GM19467 (cell line): ENCODE data around the gene GNAI3.

Experiments used
- ATAC-seq: cut with Tn5 transposase; IDR thresholded peaks from one replicate; pipeline ENCODE4 v1.9.1; 2021; ENCODE audit warnings: mild to moderate bottlenecking, moderate library complexity; ENCODE audit not compliant: unreplicated experiment

GNAI3 gene

DNA sequence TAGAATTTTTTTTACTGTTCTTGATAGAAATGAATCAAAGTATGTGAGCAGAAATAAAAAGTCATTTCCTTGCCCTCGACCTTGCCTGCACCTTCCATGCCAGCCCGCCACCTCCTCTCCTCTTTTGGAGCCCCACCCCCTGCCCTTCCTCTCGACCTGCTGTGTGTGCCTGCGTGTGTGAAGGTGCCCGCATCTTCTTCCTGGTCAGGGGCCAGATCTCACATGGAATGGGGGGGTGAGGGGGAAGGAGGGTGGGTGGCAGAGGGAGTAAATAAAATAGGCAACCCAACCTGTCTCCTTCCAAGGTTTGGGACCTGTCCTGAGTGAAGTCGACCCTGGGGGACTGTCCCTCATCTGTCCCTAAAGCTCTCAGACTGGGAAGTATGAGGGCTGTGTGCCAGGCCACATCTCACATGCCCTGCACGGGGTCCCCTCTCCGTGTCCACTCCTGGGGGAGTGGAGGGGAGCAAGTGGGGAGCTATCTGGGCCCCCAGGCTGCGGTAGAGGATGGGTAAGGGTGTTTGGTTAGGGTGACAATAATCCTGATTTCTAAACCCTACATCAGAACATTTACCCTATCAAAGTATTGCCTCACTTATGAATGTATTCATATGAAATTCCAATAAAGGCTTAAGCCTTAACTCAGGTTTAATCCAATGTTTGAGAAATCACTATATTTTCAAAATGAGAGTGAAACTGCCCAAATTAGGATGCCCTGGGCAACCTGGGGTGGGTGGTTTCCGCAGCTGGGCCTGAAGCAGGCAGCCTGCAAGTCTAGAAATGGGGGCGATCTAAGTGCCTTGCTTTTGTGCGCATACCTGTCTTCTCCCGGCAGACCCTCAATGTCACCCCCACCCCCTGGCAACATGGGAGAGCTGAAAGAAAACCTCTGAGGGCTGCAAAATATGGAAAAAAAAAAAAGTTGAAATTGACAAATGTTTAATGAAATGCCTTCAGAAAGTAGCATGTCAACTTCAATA, 86.6 kb downstream of the GNAI3 start:
- ATAC-seq: no peak

GRCh38 chr1:109635862-109636200, 87.4 kb downstream of the GNAI3 start:
- no peak for ATAC-seq

GRCh38 chr1:109636201-109636952, 88.0 kb downstream of the GNAI3 start:
- ATAC-seq: no peak

- no peak for ATAC-seq
Measured at GRCh38 chr1:109637446-109637845, 89.0 kb downstream of the GNAI3 start.

- no peak for ATAC-seq
Measured at GRCh38 chr1:109639063-109639840, 90.8 kb downstream of the GNAI3 start.

DNA sequence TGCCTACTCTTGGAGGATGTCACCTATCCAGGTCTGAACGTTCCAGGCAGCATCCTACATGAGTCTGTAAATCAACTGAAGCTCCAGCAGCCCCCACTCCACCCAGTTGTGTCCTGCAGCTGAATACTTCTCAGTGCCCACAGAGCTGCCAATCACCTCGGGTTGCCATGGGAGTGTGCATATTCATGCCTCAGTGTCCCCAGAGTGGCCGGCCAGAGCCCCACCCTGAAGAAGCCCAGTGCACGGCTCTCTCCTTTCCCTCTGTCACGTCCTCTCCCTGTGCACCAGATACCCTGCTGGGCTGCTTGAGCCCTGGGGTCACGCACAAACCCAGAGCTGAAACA, 91.4 kb downstream of the GNAI3 start:
- no peak for ATAC-seq

GRCh38 chr1:109640285-109640865, 92.0 kb downstream of the GNAI3 start:
- no peak for ATAC-seq

DNA sequence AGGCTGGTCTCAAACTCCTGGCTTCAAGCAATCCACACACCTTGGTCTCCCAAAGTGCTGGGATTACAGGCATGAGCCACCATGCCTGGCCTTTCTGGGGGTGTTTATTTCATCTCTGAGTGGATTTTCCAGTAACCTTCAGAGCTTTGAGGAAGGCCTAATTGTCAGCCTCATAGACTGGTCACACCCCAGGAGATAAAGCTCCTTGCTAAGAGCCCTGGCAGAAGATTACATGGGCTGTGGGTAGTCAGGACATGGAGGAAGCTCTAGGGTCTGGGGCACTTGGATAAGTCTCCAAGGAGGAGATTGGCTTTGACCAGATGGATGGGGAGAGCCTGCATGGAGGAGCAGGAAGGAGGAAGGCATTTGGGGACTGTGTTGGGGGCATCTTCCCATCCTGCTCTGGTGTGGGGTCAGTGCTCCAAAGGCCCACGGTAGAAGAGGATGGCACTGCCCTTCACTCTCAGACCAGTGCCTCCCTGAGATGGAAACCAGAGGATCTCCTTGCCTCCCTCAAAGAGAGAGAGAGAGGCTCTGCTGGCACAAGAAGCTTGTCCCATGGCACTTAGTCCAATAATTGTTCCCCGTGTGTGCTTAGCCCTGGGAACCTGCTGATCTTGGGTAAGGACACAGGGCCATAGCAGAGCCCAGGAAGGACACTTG, 92.8 kb downstream of the GNAI3 start:
- ATAC-seq: no peak

GRCh38 chr1:109641861-109642260, 93.4 kb downstream of the GNAI3 start:
- ATAC-seq: no peak

DNA sequence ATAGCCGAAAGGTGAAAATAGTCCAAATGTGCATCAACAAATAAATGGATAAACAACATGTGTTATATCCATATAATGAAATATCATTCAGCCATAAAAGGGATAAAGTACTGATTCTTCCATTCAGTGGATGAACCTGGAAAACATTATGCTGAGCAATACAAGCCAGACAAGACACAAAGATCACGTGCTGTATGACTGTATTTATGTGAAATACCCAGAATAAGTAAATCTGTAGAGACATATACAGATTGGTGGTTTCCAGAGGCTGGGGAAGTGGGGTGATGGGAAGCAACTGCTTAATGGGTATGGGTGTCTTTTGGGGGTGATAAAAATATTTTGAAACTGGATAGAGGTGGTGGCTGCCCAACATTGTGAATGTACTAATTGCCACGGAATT, 94.2 kb downstream of the GNAI3 start:
- ATAC-seq: no peak

GRCh38 chr1:109643385-109644230, 95.2 kb downstream of the GNAI3 start:
- peak; percentile 77 for ATAC-seq

DNA sequence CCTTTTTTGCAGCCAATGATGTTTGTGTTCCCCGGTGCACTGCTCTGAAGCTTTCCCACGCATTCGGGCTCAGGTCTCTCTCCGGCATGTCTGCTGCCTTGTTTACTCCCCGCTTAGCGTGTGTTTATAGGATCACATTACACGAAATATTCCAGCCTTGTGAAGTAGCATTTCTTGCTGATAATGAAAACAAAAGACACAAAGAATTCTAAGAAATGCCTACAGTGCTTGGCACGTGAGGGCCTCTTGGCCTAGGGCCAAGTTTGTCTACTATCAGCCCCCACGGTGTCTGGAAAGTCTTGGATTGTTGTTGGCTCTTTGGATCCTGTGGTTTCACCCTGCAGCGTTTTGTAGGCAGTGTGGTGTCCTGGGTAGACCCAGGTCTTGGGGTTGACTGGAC, 96.3 kb downstream of the GNAI3 start:
- ATAC-seq: no peak

GRCh38 chr1:109649491-109649914, 101.1 kb downstream of the GNAI3 start:
- no peak for ATAC-seq

- no peak for ATAC-seq
Measured at GRCh38 chr1:109650609-109651008, 102.2 kb downstream of the GNAI3 start.

DNA sequence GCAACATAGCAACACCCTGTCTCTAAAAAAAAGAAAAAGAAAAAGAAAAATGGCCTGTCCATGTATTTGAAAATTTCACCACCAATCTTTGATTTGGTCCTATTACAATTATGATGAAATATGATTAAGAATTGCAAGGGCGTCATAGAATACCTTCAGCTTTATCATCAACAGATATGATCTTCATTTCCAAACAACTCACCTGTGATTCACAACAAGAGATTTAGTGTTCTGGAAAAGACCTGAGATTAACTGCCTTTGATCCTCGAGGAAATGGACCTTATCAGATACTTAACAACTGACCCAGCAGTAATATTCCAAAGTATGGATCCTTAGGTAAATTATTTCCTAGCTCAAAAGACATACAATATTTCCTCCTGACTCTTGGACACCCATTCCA, 104.0 kb downstream of the GNAI3 start:
- no peak for ATAC-seq

DNA sequence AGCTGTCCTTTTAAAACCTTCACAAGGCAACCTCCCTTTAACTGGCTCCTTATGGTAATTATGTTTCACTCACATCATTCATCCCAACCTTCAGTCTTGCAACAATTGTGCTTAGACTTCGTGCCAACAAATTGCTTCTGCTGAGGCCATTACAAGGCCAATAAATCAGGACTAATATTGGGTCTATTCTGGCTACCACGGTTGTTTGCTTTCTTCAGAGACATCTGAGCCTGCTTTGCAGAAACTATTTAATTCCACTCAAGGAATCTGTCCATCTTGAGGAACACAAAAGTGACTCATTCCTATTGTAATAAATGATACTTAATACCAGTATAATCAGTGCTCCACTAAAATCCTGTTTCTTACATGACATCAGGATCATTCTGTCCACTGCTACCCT, 104.9 kb downstream of the GNAI3 start:
- ATAC-seq: no peak

DNA sequence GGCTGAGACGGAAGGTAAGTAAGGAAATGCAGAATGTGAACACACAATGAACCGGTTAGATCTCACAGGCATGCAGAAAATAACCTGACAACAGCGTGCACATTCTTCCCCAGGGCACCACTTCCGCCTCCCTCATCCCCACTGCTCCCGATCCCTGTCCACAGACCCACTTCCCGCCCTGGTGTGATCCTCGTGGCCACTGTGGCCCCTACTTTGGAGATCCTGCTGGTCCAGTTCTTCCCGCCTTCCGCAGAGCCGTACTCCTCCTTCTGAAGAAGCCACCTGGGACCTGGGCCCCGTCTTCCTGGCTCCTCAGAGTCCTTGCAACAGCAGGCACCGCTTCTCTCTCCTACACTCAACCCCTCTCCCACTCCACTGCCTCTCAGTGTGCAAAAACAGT, 106.1 kb downstream of the GNAI3 start:
- no peak for ATAC-seq

DNA sequence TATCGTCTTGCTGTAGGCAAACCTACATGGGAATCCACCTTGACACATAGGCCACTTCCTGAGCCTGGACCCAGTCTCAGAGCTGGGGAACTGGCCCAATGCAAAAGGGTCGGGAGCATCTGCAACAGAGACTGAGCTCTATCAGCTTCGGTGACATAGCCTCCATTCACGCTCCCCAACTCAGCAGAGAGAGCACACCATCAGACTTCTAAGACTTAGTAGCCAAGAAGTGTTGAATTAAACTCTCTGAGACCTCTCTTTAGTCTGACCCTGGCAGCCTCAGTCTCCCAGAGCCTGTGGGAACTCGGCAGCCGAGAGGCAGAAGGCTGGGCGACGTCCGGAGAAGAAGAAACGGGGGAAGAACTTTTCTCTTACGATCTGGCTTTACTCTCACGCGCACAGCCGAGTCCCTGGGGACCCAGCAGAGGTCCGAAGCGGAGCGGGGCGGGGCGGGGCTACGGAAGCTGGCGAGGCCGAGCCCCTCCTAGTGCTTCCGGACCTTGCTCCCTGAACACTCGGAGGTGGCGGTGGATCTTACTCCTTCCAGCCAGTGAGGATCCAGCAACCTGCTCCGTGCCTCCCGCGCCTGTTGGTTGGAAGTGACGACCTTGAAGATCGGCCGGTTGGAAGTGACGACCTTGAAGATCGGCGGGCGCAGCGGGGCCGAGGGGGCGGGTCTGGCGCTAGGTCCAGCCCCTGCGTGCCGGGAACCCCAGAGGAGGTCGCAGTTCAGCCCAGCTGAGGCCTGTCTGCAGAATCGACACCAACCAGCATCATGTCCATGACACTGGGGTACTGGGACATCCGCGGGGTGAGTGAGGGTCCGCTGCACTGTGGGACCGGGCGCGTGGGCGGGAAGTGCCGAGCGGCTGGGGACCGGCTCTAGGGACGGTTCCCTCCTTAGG, 107.5 kb downstream of the GNAI3 start, which contains the start of gene GSTM4:
Gene GSTM4 (plus strand): TSS at position 485 of the 905 bp plus-strand sequence. CDS start 291 bp downstream, at position 776.
- ATAC-seq: peak; percentile 92
